Erythroblast (primary cell): ENCODE data around the gene PRSS3.

Source experiments
- GATA1 ChIP-seq: IDR thresholded peaks from 2 replicates; pipeline ENCODE4 v1.6.1; 2011; ENCODE audit warnings: low read depth, mild to moderate bottlenecking, control low read depth, low read length, moderate library complexity
- POLR2A ChIP-seq: IDR thresholded peaks from 2 replicates; pipeline ENCODE4 v1.6.1; 2011; ENCODE audit warnings: mild to moderate bottlenecking, low read length

DNA sequence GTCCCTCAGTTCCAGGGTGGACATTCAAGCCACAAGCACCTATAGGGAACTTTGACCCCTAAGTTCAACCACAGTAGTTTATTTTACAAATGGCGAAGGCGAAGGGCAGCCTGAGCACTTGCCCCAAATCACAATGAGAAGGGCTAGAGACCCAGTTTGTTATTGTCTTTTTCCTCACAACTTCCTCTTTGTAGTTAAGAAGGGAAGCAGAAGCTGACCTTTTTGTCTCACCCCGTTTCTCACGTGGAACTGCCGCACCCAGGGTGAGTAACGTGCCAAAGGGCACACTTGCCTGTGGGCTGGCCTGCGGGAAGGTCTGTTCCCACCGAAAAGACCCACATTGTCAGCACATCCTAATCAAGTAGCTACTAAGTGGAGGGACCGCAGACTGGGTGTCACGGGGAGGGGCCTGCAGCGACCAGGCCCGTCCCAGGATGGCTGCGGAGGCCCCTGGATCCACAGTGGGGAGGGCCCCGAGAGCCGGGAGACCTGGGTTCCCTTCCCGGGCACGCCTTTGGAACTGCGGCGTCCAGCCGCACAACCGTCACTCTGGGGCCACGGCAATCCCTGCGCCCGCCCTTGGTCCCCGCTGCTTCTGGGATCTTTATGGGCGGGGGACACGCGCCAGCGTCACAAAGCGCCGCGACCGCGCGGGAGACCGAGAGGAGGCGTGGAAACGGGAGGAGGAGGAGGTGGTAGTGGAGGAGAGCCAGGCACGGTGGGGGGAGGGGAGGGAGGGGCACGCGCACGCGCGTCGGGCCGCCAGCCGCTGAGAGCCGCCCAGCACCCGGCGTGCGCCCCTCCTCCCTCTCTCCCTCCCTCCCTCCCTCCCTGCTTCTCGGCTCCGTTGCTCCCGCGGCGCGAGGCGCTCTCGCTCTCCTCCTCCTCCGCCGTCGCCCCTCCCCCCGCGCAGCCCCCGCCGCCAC, 21.2 kb downstream of the PRSS3 start, which contains the start of gene UBE2R2:
- peak; percentile 88 for TF ChIP-seq POLR2A
- no peak for TF ChIP-seq GATA1
